HG03103 (cell line): ENCODE results near the gene FZD1.

Experiments used
- ATAC-seq: cut with Tn5 transposase; IDR thresholded peaks from one replicate; pipeline ENCODE4 v1.9.1; 2021; ENCODE audit warnings: low read depth; ENCODE audit not compliant: unreplicated experiment

Gene FZD1

DNA sequence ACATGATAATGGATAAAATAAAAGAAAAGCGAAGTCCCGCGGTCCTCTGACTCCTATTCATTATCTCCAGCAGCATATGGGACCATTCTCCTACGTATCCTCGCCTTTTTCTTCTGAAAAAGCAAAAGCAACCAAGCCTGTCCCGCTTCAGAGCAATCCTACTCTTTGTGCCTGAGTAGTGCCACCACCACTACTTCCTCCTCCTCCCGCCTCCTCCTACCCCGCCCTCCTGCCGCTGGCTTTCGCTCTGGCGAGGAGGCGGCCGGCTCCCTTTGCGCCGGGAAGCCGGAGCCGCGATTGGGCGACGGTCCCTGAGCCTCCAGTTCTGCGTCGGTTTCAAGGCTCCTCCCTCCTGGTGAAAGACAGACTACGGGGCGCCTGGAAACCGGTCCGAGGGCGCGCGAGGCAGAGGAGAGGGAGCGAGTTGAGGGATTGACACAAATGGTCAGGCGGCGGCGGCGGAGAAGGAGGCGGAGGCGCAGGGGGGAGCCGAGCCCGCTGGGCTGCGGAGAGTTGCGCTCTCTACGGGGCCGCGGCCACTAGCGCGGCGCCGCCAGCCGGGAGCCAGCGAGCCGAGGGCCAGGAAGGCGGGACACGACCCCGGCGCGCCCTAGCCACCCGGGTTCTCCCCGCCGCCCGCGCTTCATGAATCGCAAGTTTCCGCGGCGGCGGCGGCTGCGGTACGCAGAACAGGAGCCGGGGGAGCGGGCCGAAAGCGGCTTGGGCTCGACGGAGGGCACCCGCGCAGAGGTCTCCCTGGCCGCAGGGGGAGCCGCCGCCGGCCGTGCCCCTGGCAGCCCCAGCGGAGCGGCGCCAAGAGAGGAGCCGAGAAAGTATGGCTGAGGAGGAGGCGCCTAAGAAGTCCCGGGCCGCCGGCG, at the start of gene FZD1:
FZD1 (plus strand) TSS at position 388 of the 878 bp plus-strand sequence; CDS start at position 836, 448 bp downstream.
- peak; percentile 85 for ATAC-seq

DNA sequence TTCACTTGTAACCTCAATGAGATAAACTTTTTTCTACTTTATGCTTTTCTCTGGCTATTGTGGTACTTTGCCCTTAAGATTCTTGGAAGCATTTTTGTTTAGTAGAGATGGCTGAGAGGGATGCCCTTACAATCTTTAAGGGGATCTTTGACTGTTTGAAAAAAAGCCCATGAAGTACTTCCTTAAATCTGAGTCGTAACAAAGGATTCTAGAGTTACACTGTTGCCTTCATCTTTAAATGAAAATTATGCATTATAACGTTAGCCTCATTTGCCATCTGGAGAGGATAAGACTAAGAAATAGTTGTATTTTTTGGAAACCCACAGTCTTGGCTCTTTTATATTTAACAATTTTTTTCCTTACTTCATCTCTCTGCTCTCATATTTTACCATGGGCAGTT, 37.8 kb upstream of the FZD1 start:
- ATAC-seq, result no peak

DNA sequence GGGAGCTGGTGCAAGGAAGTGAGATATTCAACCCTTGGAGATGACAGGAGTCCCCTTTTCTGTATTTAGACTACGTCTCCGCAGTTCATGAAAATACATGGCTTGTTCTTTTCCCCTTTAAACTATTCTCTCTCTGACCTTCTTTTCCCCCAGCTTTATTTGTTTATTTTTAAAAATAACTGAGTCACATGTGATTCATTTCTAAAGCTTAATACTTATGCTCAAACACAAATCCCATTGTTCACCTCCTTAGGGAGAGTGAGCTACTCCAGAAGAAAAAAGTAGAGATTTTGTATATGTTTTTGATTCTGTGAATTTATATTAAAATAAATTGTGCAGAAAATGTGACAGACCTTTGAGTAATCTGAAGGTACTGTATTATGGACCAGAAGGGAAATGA, 35.9 kb upstream of the FZD1 start:
- no peak for ATAC-seq

DNA sequence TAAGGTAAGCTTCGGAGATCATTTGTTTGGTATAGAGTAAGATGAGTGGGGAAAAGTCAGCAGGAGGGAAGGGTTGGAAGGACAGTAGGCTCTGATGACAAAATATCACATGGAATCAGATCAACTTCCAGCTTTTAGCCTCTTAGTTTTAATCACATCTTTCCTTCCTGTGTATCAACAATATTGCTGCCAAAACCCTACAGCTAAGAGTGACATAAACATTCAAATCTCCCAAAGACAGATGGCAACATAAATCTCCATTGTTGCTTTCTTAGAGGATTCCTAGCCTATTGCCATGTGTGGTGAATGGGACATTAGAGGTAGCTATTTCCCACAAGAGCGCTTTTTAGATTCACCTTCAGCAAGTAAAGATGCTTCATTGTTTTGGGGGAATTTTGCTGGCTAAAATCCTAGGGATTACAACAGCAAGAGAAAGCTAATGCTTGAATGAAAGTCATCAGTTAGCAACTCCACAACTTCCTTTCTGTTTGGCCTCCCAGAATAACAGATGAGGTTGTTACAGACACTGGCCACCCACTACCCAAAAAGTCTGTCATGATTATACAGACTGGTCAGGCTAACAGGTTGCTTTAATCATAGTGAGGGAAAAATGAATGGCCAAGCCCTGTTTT, 35.2 kb upstream of the FZD1 start:
- ATAC-seq, result no peak

DNA sequence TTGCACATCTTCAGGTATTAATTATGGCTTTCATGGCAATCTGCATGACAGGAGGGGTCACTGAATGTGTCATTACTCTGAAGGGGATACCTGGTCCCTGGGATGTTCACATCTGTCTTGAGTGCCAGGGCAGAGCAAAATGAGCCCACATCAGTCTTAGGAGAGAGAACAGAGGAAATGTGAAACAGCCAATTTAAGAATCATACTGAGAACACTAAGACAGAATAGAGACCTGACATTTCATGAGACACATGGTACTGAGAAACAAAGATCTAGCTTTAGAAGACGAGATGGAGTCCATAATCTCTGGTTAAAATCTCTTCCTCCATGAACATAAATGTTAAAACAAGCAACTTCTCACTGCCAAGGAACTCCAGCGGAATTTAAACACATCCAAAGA, 34.1 kb upstream of the FZD1 start:
- ATAC-seq, result no peak

DNA sequence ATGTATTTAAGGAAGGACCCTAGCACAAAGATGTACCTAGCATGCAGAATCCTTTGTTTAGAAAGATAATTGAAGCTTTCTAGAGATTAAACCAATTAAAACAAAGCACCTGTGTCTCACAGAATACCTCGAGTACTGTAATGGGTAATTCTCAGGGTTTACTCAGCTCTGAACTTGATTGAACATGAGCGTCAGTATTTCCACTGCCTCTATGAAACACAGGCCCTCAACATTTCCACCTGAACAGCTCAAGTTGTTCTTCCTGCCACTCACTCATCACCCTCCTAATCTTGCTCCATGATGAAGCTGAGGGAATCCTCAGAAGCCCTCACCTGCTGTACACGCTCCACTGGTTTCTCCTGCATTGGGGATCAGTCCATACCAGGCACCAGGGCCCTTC, 33.7 kb upstream of the FZD1 start:
- ATAC-seq, result no peak

DNA sequence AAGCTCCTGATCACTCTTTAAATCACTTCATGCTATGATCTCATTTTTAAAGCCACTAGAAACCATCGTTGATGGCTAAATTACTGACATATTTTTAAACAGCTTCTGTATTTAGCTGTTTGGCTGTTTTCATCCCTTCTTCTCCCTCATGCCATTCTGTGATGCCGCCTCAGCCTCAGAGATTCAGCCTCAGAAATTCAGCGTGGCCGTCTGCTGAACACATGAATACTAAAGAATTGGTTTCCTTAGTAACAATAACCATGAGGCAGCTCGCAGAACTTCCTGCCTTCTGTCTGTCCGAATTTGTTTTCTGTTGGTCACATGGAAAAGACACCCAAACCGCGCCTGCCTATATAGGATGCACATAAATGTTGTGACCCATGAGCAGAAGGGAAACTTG, 31.0 kb upstream of the FZD1 start:
- no peak for ATAC-seq

DNA sequence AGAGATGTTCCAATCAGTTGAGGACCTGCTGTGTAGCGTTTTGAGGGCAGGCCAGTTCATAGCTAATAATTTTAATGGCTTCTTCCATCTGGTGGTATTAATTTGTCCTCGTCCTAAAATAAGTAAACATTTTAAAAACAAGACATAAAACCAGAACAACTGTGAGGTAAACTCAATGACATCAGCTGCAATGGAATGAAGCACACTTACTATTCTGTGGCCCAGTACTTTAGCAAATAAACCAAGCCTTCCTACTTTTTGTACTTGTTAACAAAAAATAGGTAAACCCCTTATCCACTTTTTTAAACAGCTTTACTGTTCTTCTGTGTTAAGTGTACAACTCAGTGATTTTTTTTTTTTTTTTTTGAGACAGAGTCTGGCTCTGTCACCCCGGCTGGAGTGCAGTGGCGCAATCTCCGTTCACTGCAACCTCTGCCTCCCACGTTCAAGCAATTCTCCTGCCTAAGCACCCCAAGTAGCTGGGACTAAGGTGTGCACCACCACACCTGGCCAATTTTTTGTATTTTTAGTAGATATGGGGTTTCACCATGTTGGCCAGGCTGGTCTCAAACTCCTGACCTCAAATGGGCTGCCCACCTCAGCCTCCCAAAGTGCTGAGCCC, 28.9 kb upstream of the FZD1 start:
- no peak for ATAC-seq

DNA sequence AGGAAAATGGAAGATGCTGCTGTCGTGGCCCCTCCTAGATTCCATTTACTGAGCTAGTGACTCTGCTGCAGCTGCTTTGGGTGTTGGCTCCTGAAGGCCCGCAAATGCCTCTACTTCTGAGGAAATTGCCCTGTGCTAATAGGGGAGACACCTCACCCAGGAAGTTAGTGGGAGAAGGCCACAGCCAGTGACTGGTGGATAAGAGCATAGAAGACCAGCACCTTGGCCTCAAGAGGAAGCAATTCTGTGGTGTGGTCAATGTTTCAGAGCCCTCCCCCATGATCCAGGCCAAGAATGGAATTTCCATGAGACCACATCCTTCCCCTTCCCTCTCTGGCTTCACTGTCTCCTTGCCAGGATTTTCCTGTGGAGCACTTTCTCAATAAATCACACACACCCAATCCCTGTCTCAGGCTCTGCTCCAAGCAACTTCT, 25.0 kb upstream of the FZD1 start:
- no peak for ATAC-seq

DNA sequence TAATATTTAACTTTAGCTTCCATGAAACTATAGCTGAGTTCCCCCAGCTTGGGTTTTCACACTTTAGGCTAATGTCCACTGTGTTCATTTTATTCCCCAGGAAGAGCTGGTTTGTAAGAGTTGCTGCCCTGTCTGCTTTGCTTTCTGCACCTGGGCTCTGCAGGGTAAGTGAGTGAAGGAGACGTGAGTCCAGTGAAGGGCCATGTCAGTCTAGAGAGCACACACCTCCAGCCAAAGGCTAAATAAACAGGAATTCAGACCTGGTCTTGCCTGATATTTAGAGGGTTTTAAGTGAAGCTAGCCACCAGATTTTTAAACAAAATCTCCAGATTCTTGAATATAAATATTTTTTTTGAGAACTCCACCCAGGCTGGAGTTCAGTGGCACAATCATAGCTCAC, 24.5 kb upstream of the FZD1 start:
- no peak for ATAC-seq

DNA sequence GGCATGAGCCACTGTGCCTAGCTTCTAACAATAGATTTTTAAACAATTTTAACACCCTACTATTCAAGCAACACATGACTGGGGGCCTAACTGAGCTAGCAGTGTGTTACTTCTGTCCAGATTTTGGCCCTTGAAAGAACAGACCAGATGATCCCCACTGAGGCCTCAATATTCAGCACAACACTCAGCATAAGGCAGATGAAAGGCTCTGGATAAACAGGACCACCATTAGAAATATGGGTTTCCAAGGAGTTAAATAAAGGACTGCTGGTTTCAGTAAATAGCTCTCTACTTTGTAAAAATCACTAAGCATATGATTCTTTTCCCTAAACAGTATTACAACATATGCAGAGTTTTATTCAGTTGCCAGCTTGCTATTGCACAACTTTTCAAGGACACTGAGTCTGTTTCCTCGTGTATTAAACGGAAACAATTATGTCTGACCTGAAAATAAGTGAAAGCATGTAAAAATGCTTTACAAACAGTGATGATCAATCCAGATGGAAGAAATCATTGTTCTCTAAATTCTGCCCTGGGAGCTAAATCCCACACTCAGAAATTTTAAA, 23.8 kb upstream of the FZD1 start:
- no peak for ATAC-seq

DNA sequence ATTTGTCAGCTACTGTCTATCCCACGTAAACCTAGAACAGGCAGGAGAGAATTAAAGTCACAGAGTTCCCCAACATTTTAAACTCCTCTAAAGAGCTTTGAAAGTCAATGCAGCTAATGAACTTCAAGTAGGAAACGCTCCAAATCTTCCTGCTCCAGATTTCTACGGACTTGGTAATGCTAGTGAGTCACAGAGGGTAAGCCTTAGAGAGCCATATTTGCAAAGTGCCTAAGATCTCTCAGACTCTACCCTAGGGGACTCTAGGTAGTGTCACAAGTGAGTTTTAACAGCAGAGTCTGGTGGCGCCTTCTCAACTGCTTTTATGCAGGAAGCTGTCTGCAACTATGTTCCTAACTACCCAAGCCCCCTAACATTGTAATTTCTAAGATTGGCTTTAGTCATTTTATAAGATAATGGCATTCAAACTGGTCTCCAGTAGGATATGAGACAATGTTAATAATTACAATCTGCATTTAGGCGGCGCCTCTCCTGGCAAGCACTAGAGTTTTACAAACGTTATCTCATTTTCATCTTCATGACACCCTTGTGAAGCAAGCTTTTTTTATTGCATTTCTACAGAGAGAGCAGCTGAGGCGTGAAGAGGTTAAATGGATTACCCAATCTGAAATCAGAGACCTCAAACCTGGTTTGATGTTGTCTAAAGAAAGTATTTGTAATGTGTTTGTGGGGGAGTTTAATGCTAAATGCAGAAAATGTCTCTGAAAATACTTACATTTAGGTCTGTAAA, 22.0 kb upstream of the FZD1 start:
- no peak for ATAC-seq

DNA sequence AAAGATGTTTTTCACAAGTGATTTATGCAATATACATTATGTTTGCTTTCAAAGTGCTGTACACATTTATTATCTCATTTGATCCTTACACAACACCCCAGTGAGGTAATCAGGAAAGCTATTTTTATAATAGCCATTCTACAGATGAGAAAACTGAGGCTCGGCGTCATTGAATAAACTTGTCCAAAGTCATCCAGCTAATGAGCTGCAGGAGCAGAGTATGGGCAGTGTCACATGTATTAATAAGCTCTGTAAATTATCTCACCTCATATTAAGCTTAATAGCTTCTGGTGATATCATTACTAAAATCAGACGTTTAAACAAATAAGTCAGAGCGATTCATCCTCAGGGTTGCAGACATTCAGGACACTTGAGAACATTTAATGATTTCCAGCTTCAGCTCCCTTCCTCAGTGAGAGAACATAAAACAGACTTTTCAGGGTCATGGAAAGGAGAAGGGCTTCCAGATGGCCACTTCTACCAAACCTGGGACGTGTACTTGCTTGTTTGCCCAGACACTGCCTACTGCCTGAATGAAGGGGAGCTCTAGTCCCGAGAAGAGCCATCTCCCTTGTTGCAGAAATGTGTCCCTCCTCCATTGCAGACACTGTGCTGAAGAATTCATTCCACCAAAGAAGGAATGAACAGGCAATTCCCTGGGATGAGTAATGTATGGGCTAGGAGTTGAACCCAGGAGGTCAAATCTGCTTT, 20.5 kb upstream of the FZD1 start:
- no peak for ATAC-seq

DNA sequence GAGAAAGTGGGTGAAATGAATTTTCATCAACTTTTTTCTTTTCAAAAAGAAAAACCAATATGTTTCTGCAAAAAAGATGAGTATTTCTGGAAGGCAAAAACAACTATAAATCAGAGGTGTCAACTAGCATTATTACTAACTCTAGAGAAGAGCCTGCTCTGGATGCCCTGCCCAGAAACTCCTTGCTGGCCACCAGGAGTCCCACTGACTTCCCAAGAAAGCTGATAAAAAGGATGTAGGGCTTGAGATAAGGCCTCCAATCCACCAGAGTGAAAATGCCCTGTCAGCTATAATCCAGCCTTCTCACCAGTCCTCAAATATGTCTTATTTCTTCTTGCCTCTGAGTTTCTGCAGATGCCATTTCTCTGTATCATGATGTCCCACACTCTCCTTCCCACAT, 16.7 kb upstream of the FZD1 start:
- no peak for ATAC-seq

DNA sequence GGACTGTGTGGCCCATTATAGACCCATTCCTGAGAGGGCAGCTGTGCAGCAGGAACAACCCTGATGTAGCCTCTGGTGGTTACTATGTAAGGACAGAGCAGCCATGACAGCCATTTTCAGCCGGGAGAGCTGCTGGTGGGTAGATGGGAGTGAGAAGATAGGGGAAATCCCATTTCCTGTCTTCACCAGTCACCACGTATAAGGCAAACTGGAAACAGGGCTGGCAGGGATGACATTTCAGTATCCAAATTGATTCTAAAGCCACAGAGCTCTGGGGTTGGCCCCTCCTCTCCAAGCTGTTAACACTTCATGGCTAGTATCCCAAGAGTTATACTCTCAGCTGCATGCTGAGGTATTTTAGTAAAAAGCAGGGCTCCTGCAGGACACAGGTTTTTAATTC, 15.2 kb upstream of the FZD1 start:
- no peak for ATAC-seq

DNA sequence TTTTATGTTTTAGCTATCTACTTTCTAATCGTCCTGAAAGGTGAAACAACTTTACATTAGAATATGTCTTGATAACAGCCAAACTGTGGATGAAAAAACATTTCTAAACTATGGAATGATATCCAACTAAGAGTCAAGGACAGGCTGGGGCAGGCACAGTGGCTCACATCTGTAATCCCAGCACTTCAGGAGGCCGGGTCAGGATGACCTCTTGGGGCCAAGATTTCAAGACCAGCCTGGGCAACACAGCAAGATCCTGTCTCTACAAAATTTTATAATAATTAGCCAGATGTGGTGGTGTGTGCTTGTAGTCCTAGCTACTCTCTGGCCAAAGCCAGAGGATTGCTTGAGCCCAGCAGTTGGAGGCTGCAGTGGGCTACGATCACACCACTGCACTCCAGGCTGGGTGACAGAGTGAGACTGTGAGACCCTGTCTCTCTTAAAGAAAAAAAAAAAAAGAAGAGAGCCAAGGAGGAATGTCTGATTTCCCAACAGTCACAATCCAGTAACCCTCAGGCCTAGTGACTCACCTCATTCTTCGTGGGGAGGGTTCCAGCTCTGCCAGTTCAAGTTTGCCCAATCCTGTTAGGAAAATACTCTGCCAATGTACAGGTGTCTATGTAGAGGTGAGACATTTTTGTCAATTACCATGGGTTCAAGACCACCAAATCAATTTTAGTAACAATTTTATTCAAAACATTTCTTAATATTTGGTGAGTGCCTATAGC, 14.6 kb upstream of the FZD1 start:
- ATAC-seq, result no peak

DNA sequence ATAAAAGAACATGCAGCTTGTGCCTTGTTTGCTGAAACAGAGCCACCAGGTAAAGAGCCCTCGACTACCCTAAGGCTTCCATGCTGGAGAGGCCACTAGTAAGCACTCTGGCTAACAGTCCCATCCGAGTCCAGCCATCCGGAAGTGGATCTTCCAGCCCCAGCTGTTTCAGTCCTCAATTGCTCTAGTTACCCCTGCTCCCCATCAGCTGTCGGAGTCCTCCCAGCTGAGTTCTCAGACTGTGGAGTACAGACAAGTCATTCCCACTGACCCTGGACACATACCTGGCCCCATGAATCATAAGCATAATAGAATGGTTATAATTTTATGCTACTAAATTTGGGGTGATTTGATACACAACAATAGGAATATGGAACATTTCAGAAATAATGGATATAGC, 13.5 kb upstream of the FZD1 start:
- ATAC-seq, result no peak

DNA sequence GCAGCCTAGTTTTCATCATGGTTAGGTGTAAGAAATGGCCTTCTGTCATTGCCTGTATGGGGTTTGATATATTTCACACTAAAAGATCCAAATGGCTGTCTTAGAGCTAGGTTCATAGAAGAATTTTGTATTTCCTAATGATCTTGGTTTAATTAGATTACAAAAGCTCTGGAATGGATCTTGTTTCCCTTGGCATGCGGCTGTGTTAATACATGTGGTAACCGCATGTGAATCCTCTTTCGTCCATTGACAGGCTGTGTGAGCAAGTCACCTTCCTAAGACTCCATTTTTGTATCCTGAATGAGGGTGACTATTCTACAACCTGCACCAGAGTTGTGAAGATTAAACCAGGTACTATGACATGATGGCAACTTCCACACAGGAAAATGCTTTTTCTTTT, 12.4 kb upstream of the FZD1 start:
- no peak for ATAC-seq

DNA sequence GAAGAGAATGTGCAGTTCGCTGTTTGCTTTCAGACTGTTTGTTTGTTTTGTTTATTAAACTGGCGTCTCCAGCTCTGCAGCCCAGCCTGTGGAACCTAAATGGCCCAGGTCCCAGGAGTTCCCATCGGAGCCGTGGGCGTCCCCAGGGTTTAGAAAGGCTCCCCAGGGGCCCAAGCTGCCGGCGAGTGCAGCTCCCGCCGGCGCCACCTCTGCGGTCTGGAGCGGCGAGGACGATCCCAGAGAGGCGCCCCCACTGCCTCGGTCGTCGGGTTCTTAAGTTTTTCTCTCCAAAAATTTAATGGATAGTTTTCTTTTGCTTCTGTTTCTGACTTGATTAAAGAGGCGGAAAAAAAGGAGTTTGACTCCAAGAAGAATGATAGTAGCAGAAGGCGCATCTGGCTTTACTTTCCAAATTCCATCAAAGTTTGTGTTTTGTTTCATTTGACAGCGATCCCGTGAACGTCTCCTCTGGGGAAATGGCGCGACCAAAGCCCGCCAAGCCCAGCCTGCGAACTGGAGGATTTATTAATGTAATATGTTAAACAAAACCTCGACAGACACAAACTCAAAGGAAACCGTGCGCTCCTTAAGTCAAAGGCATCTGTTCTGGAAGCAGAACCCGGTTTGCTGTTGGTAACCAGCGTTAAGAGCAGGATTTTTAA, 718 bp upstream of the FZD1 start:
- ATAC-seq, result no peak
